IMR-90 (cell line): ENCODE results near the gene KBTBD13. TPM values are rescaled to one million over a fixed set of nuclear protein-coding genes. Genes with fewer than 3 reads are reported as not detected.

ENCODE experiments used
- ATAC-seq: fragments of 200-7000 bp; cut with Tn5 transposase; 2 replicates; pipeline ENCODE4 v1.9.1; 2020; ENCODE audit warnings: low read depth, mild to moderate bottlenecking, moderate library complexity
- BruUV-seq: library from RNA; stranded (reverse); fragments of 400-500 nt; replicated peaks from 2 replicates; lab custom pipeline; 2021; lab: Mats Ljungman, UMichigan
- CTCF ChIA-PET: fragments of 300-600 bp; formaldehyde crosslinking; extraction: SDS; loops from one replicate; lab custom pipeline; 2021; ENCODE audit warnings: antibody characterized with exemption; lab: Yijun Ruan, JAX
- POLR2A ChIA-PET: fragments of 300-600 bp; sonication (Branson Sonifier 250); formaldehyde crosslinking; loops from one replicate; lab custom pipeline; 2022; ENCODE audit warnings: antibody characterized with exemption; ENCODE audit not compliant: unreplicated experiment; lab: Charles Lee
- DNase-seq: peaks from one replicate; pipeline ENCODE4 v3.0.0; 2013
- H2AFZ ChIP-seq: replicated peaks from 2 replicates; pipeline ENCODE3; 2013; ENCODE audit warnings: low read length, mild to moderate bottlenecking; ENCODE audit not compliant: poor library complexity
- H2AK5ac ChIP-seq: 2 replicates; pipeline ENCODE4 v1.6.1; 2013; ENCODE audit warnings: low read depth, low read length, inconsistent platforms
- H2AK9ac ChIP-seq: replicated peaks from 2 replicates; pipeline ENCODE3; 2013; ENCODE audit warnings: mild to moderate bottlenecking, low read depth, low read length, moderate library complexity; ENCODE audit not compliant: poor library complexity
- H2BK120ac ChIP-seq: 2 replicates; pipeline ENCODE4 v1.6.1; 2013; ENCODE audit warnings: low read depth, low read length, inconsistent platforms
- H2BK15ac ChIP-seq: 3 replicates; pipeline ENCODE4 v1.6.1; 2013; ENCODE audit warnings: low read depth, low read length, inconsistent platforms
- H2BK20ac ChIP-seq: 2 replicates; pipeline ENCODE4 v1.6.1; 2013; ENCODE audit warnings: low read depth, mild to moderate bottlenecking, inconsistent platforms, low read length, moderate library complexity
- H2BK5ac ChIP-seq: 2 replicates; pipeline ENCODE4 v1.6.1; 2013; ENCODE audit warnings: mild to moderate bottlenecking, low read depth, low read length, inconsistent platforms; ENCODE audit not compliant: poor library complexity, severe bottlenecking
- H3K14ac ChIP-seq: replicated peaks from 2 replicates; pipeline ENCODE4 v1.6.1; 2013; ENCODE audit warnings: low read depth, low read length, inconsistent platforms
- H3K18ac ChIP-seq: 2 replicates; pipeline ENCODE4 v1.6.1; 2013; ENCODE audit warnings: low read depth, low read length, control low read depth
- H3K23ac ChIP-seq: 2 replicates; pipeline ENCODE4 v1.6.1; 2013; ENCODE audit warnings: low read depth, low read length, inconsistent platforms
- H3K27ac ChIP-seq: 2 replicates; pipeline ENCODE4 v1.5.1; 2013; ENCODE audit warnings: mild to moderate bottlenecking, control low read depth, low read length; ENCODE audit not compliant: insufficient read depth
- H3K27me3 ChIP-seq: 2 replicates; pipeline ENCODE4 v1.6.1; 2013; ENCODE audit warnings: low read length; ENCODE audit not compliant: control insufficient read depth, insufficient read depth
- H3K36me3 ChIP-seq: 2 replicates; pipeline ENCODE4 v1.6.1; 2013; ENCODE audit warnings: low read length, mixed read lengths; ENCODE audit not compliant: control insufficient read depth, insufficient read depth
- H3K4ac ChIP-seq: 2 replicates; pipeline ENCODE4 v1.6.1; 2013; ENCODE audit warnings: low read depth, low read length, inconsistent platforms
- H3K4me1 ChIP-seq: 2 replicates; pipeline ENCODE4 v1.6.1; 2013; ENCODE audit warnings: low read length, mixed read lengths; ENCODE audit not compliant: control insufficient read depth, insufficient read depth
- H3K4me2 ChIP-seq: 2 replicates; pipeline ENCODE4 v1.6.1; 2013; ENCODE audit warnings: low read depth, mild to moderate bottlenecking, control low read depth, low read length, moderate library complexity
- H3K4me3 ChIP-seq: 2 replicates; pipeline ENCODE4 v1.5.1; 2013; ENCODE audit warnings: low read depth, mild to moderate bottlenecking, control low read depth, low read length, moderate library complexity; ENCODE audit not compliant: insufficient read depth
- H3K56ac ChIP-seq: 2 replicates; pipeline ENCODE4 v1.6.1; 2013; ENCODE audit warnings: low read length, inconsistent platforms; ENCODE audit not compliant: insufficient read depth; ENCODE audit errors: extremely low read depth
- H3K79me1 ChIP-seq, 2 experiments: 2 replicates each; pipeline ENCODE4 v1.6.1; 2013; ENCODE audit warnings: low read length in 2 of 2, inconsistent platforms in 1 of 2, low read depth in 1 of 2
- H3K9ac ChIP-seq: 2 replicates; pipeline ENCODE4 v1.6.1; 2013; ENCODE audit warnings: low read depth, low read length, control low read depth
- H3K9me1 ChIP-seq: 2 replicates; pipeline ENCODE4 v1.6.1; 2013; ENCODE audit warnings: low read length, inconsistent platforms; ENCODE audit not compliant: insufficient read depth
- H3K9me3 ChIP-seq: 2 replicates; pipeline ENCODE4 v1.6.1; 2013; ENCODE audit warnings: low read length; ENCODE audit not compliant: control insufficient read depth, insufficient read depth
- H4K20me1 ChIP-seq: 2 replicates; pipeline ENCODE4 v1.6.1; 2013; ENCODE audit warnings: low read length, inconsistent platforms; ENCODE audit not compliant: insufficient read depth
- H4K5ac ChIP-seq: 2 replicates; pipeline ENCODE4 v1.6.1; 2013; ENCODE audit warnings: mild to moderate bottlenecking, low read depth, low read length, control low read depth
- H4K8ac ChIP-seq, 2 experiments: 2 replicates each; pipeline ENCODE4 v1.6.1; 2013; ENCODE audit warnings: low read depth in 2 of 2, low read length in 2 of 2, control low read depth in 1 of 2, inconsistent platforms in 1 of 2
- H4K91ac ChIP-seq: 2 replicates; pipeline ENCODE4 v1.6.1; 2013; ENCODE audit warnings: low read depth, low read length, inconsistent platforms; ENCODE audit not compliant: insufficient read depth
- BHLHE40 ChIP-seq: fragments of 150-350 bp; IDR thresholded peaks from 2 replicates; pipeline ENCODE4 v1.6.1; 2016; ENCODE audit warnings: mild to moderate bottlenecking, low read depth, low read length
- CEBPB ChIP-seq: IDR thresholded peaks from 2 replicates; pipeline ENCODE4 v1.6.1; 2012; ENCODE audit warnings: low read depth, low read length, improper control_type of control experiment
- CHD1 ChIP-seq: IDR thresholded peaks from 2 replicates; pipeline ENCODE4 v1.6.1; 2012; ENCODE audit warnings: low read depth, low read length, improper control_type of control experiment
- ELK1 ChIP-seq: fragments of 150-350 bp; IDR thresholded peaks from 2 replicates; pipeline ENCODE4 v1.6.1; 2016; ENCODE audit warnings: low read depth, mild to moderate bottlenecking, low read length, moderate library complexity, borderline replicate concordance
- FOS ChIP-seq: fragments of 150-350 bp; IDR thresholded peaks from 2 replicates; pipeline ENCODE4 v1.6.1; 2016; ENCODE audit warnings: low read depth, low read length
- MAFK ChIP-seq: IDR thresholded peaks from 2 replicates; pipeline ENCODE4 v1.6.1; 2012; ENCODE audit warnings: low read depth, low read length, improper control_type of control experiment
- MAZ ChIP-seq: IDR thresholded peaks from 2 replicates; pipeline ENCODE4 v1.6.1; 2012; ENCODE audit warnings: low read depth, mild to moderate bottlenecking, low read length, improper control_type of control experiment, moderate library complexity, borderline replicate concordance
- MXI1 ChIP-seq: IDR thresholded peaks from 2 replicates; pipeline ENCODE4 v1.6.1; 2012; ENCODE audit warnings: low read depth, mild to moderate bottlenecking, low read length, moderate library complexity, borderline replicate concordance
- NFE2L2 ChIP-seq: fragments of 150-350 bp; IDR thresholded peaks from 2 replicates; pipeline ENCODE4 v1.6.1; 2016; ENCODE audit warnings: low read depth, mild to moderate bottlenecking, low read length
- POLR2A ChIP-seq: IDR thresholded peaks from 2 replicates; pipeline ENCODE4 v1.6.1; 2012; ENCODE audit warnings: mild to moderate bottlenecking, low read depth, low read length
- RAD21 ChIP-seq: IDR thresholded peaks from 2 replicates; pipeline ENCODE4 v1.6.1; 2012; ENCODE audit warnings: low read length, improper control_type of control experiment
- RCOR1 ChIP-seq: IDR thresholded peaks from 2 replicates; pipeline ENCODE4 v1.6.1; 2012; ENCODE audit warnings: mild to moderate bottlenecking, low read length, improper control_type of control experiment; ENCODE audit not compliant: insufficient replicate concordance
- RFX5 ChIP-seq: IDR thresholded peaks from 2 replicates; pipeline ENCODE4 v1.8.0; 2012; ENCODE audit warnings: low read depth, mild to moderate bottlenecking, low read length, moderate library complexity
- SMC3 ChIP-seq: fragments of 150-350 bp; IDR thresholded peaks from 2 replicates; pipeline ENCODE4 v1.6.1; 2016; ENCODE audit warnings: low read depth, mild to moderate bottlenecking, antibody characterized with exemption, low read length, moderate library complexity
- USF2 ChIP-seq: fragments of 150-350 bp; IDR thresholded peaks from 2 replicates; pipeline ENCODE4 v1.6.1; 2017; ENCODE audit warnings: mild to moderate bottlenecking, antibody characterized with exemption, low read length, low read depth
- WGBS, 2 experiments: methylation state at CpG; one replicate each; pipeline versions ENCODE4 v1.1.5 to v1.1.7; 2013; ENCODE audit warnings: missing lambda C conversion rate in 2 of 2; ENCODE audit not compliant: insufficient read length in 1 of 2; ENCODE audit errors: extremely low coverage in 2 of 2; 5-methylcytosine and 5-hydroxymethylcytosine counted together
- dilution Hi-C: fragments of 300-500 bp; cut with HindIII; formaldehyde crosslinking; loops from one replicate; pipeline ENCODE4 v1.14.3; 2018; ENCODE audit warnings: low sequenced_read_pairs; ENCODE audit not compliant: unreplicated experiment
- in situ Hi-C: fragments of 300-500 bp; cut with MboI; formaldehyde crosslinking; loops from 3 replicates; pipeline ENCODE4 v1.14.3; 2019; ENCODE audit warnings: low sequenced_read_pairs, inconsistent platforms, mixed read lengths
- intact Hi-C: fragments of 100-400 bp; cut with micrococcal nuclease; formaldehyde crosslinking; loops from 2 replicates; pipeline ENCODE4 v1.10.0; 2022
- polyA plus RNA-seq, 3 experiments: library from polyadenylated mRNA; depleted of rRNA; stranded (reverse); fragments of >200 nt; gene quantifications; 2 replicates each; pipeline ENCODE4 v1.2.3, GENCODE V29; 2012; ENCODE audit warnings: low replicate concordance in 1 of 3
- total RNA-seq: library from RNA; depleted of rRNA; stranded (reverse); fragments of >200 nt; gene quantifications from 2 replicates; pipeline ENCODE4 v1.2.3, GENCODE V29; 2012
- TF ChIP-seq, protein P1 (sequence below): conservative IDR thresholded peaks from 2 replicates; pipeline ENCODE4 v1.5.1; 2012; ENCODE audit warnings: mild to moderate bottlenecking, low read depth, low read length, improper control_type of control experiment

Gene KBTBD13
- total and polyA plus RNA-seq, 2 of the 4 experiments (the other 2 are of a cell fraction), result not detected

DNA sequence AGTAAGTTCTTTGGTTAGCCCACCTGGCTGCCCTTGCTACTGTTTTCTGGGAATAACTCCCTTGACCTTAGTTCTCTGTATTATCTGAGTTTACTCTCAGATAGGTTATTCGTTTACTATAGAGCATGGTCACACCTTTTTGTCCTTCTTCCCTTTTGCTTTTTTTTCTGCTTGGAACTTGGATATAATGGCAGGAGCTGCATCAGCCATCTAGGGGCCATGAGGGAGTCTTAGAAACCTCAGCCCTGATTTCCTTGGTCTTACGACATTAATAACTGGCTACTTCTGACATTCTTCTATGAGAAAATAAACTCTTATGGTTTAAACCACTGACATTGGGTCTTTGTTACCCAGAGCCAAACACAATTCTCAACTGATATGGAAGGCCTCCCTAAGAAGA lies 34.8 kb upstream of the KBTBD13 start:
- Histone ChIP-seq H3K4ac (no peak overlapping the region), H4K20me1 (no peaks in the 10 kb centered on the region), H3K23ac (no peak overlapping the region), H2BK20ac (no peak overlapping the region), H3K56ac (no peak overlapping the region), H3K79me1 (no peaks in the 10 kb centered on the region), H4K8ac (no peak overlapping the region), H4K5ac (no peak overlapping the region), H2AK9ac (no peak overlapping the region), H3K18ac (no peak overlapping the region), H3K27me3 (no peaks in the 10 kb centered on the region), H3K4me2 (no peak overlapping the region), H3K36me3 (no peaks in the 10 kb centered on the region), H2BK15ac (0 out of 3 replicates have a peak overlapping the region, but pooled peaks have one; percentile 92), H3K9me1 (peaks cover 12% of the 10 kb centered on the region), H4K91ac (no peak overlapping the region), H3K9ac (no peak overlapping the region), H3K4me1 (peaks cover 16% of the 10 kb centered on the region), H3K4me3 (no peak overlapping the region), H2AFZ (no peak overlapping the region), H3K27ac (no peak overlapping the region), H3K9me3 (no peaks in the 10 kb centered on the region), H2BK5ac (no peak overlapping the region), H2BK120ac (no peak overlapping the region), H2AK5ac (no peak overlapping the region), H3K14ac (no peak overlapping the region)
- no peak for TF ChIP-seq RFX5
- TF ChIP-seq POLR2A, result no peak
- no peak for TF ChIP-seq USF2
- no peak for TF ChIP-seq CEBPB
- no peak for TF ChIP-seq RCOR1
- no peak for TF ChIP-seq RAD21
- TF ChIP-seq ELK1, result no peak
- no peak for TF ChIP-seq MXI1
- no peak for TF ChIP-seq BHLHE40
- TF ChIP-seq SMC3, result no peak
- TF ChIP-seq MAFK, result no peak
- TF ChIP-seq CHD1, result no peak
- TF ChIP-seq NFE2L2, result no peak
- TF ChIP-seq FOS, result no peak
- TF ChIP-seq, protein P1, sequence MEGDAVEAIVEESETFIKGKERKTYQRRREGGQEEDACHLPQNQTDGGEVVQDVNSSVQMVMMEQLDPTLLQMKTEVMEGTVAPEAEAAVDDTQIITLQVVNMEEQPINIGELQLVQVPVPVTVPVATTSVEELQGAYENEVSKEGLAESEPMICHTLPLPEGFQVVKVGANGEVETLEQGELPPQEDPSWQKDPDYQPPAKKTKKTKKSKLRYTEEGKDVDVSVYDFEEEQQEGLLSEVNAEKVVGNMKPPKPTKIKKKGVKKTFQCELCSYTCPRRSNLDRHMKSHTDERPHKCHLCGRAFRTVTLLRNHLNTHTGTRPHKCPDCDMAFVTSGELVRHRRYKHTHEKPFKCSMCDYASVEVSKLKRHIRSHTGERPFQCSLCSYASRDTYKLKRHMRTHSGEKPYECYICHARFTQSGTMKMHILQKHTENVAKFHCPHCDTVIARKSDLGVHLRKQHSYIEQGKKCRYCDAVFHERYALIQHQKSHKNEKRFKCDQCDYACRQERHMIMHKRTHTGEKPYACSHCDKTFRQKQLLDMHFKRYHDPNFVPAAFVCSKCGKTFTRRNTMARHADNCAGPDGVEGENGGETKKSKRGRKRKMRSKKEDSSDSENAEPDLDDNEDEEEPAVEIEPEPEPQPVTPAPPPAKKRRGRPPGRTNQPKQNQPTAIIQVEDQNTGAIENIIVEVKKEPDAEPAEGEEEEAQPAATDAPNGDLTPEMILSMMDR, result no peak
- TF ChIP-seq MAZ, result no peak
- no TSS peak for BruUV-seq
- POLR2A ChIA-PET, result no interaction called here
- no peak for ATAC-seq
- CTCF ChIA-PET, result interaction anchor here (1.3 kb wide), 1 partner anchor 41 kb away, joined by 6 read pairs; no protein-coding TSS in a partner anchor
- DNase-seq, result no peak
- in situ Hi-C loops (no loop called here), dilution Hi-C loops (no loop called here), intact Hi-C loops (no loop called here)
- WGBS, 2 experiments, result no CpG with 5 or more reads among the region's 2 CpGs
